ENCODE results near the gene ERV3-1. TPM values are rescaled to one million over a fixed set of nuclear protein-coding genes. Genes with fewer than 3 reads are reported as not detected.
"Not testable (repeated sequence)": the region's sequence is repeated elsewhere in the genome, so short reads cannot be mapped to it uniquely, and the experiment has no call there.

ERV3-1 gene
- total RNA-seq, 1 donor from 2014 or later = 24.9 TPM

- no peak overlapping the region for H3K27ac ChIP-seq
- peaks cover 10% of the 10 kb centered on the region for H3K4me1 ChIP-seq
- ATAC-seq (peak; percentile 87), DNase-seq (no peak)
- TF ChIP-seq, protein P1, sequence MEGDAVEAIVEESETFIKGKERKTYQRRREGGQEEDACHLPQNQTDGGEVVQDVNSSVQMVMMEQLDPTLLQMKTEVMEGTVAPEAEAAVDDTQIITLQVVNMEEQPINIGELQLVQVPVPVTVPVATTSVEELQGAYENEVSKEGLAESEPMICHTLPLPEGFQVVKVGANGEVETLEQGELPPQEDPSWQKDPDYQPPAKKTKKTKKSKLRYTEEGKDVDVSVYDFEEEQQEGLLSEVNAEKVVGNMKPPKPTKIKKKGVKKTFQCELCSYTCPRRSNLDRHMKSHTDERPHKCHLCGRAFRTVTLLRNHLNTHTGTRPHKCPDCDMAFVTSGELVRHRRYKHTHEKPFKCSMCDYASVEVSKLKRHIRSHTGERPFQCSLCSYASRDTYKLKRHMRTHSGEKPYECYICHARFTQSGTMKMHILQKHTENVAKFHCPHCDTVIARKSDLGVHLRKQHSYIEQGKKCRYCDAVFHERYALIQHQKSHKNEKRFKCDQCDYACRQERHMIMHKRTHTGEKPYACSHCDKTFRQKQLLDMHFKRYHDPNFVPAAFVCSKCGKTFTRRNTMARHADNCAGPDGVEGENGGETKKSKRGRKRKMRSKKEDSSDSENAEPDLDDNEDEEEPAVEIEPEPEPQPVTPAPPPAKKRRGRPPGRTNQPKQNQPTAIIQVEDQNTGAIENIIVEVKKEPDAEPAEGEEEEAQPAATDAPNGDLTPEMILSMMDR (IDR thresholded peaks at IDR 0.05) = peak; percentile 89
- no peaks in the 10 kb centered on the region for H3K9me3 ChIP-seq
- intact Hi-C loops (cut with DNase I) = loop anchor here (5.0 kb wide), 1 partner anchor 356 kb away; no protein-coding TSS in a partner anchor
- no peak overlapping the region for H3K4me3 ChIP-seq
- H3K36me3 ChIP-seq = no peaks in the 10 kb centered on the region
- peaks cover 19% of the 10 kb centered on the region for H3K27me3 ChIP-seq
Measured at GRCh38 chr7:64951250-64951848, 55.1 kb downstream of the ERV3-1 start.

DNA sequence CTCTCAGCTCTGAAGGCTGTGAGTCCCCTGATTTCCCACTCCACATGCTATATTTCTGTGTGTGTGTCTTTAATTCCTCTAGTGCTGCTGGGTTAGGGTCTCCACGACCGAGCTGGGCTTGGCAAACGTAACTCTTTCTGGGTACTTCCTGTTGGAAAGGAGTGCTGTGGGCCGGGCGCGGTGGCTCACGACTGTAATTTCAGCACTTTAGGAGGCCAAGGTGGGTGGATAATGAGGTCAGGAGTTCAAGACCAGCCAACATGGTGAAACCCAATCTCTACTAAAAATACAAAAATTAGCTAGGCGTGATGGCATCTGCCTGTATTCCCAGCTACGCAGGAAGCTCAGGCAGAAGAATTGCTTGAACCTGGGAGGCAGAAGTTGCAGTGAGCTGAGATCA lies 55.8 kb downstream of the ERV3-1 start:
- H3K27me3 ChIP-seq = peaks cover 19% of the 10 kb centered on the region
- not testable (repeated sequence) for H3K9me3 ChIP-seq, H3K4me3 ChIP-seq, H3K27ac ChIP-seq, DNase-seq, H3K36me3 ChIP-seq, H3K4me1 ChIP-seq
- ATAC-seq = peak; percentile 32
- intact Hi-C loops (cut with DNase I) = loop anchor here (5.0 kb wide), 1 partner anchor 357 kb away; no protein-coding TSS in a partner anchor

DNA sequence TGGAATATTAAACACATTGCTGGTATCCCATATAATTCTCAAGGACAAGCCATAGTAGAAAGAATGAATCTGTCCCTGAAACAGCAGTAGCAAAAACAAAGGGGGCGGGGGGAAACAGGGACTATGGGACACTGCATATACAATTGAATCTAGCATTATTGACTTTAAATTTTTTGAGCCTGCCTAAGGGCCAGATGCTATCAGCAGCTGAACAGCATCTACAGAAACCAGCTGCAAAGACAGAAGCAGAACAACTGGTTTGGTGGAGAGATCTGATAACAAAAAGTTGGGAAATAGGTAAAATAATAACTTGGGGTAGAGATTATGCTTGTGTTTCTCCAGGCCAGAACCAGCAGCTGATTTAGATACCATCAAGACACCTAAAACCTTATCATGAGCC lies 57.7 kb downstream of the ERV3-1 start:
- peaks cover 19% of the 10 kb centered on the region for H3K27me3 ChIP-seq
- H3K36me3 ChIP-seq; H3K27ac ChIP-seq; DNase-seq; ATAC-seq; H3K4me3 ChIP-seq; intact Hi-C loops (cut with DNase I); H3K9me3 ChIP-seq; H3K4me1 ChIP-seq: not testable (repeated sequence)

DNA sequence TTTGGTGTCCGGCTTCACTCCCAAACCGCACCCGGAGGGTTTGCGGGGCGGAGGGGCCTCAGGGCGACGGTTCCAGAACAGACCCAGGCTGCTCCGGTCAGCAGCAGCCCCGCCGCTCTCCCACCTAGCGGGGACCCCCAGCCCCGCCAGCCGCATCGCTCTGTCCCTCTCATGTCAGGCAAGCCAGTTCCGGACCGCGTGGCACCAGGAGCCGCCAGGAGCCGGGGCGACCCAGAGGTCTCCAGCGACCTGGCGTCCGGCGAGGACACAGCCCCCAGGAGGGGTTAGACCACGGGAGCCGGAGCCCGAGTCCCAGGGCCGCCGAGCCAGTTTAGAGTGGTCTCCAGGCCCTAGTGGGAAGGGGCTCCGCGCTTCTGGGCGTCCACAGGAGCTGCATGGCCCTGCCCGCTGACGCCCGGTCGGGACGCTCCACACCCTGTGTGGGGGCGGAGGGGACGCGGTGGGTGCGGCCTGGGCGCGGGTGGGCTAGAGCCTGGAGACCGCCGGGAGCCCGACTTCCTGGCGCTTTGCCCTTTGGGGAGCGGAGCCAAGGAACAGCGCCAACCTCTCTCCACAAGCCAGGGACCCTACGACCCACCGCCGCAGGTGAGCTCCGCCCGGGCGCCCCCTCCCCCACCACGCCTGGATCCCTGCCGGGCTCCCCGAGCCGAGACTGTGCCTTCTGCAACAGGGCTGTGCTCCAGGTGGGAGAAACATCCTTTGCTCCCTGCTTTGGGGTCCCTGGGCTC lies 59.1 kb downstream of the ERV3-1 start:
- Histone ChIP-seq H3K4me1 (peaks cover 10% of the 10 kb centered on the region), H3K36me3 (no peaks in the 10 kb centered on the region), H3K27me3 (peaks cover 19% of the 10 kb centered on the region), H3K9me3 (no peaks in the 10 kb centered on the region), H3K4me3 (peak overlapping the region; percentile 43), H3K27ac (no peak overlapping the region)
- ATAC-seq (peak; percentile 65), DNase-seq (peak; percentile 69)
- TF ChIP-seq, protein P1 (IDR thresholded peaks at IDR 0.05) = no peak
- intact Hi-C loops (cut with DNase I) = no loop called here

- no peaks in the 10 kb centered on the region for H3K9me3 ChIP-seq
- H3K36me3 ChIP-seq = no peaks in the 10 kb centered on the region
- peaks cover 19% of the 10 kb centered on the region for H3K27me3 ChIP-seq
- H3K27ac ChIP-seq = no peak overlapping the region
- peak; percentile 58 for DNase-seq
- peaks cover 10% of the 10 kb centered on the region for H3K4me1 ChIP-seq
- H3K4me3 ChIP-seq = no peak overlapping the region
- peak; percentile 42 for ATAC-seq
- TF ChIP-seq, protein P1 (IDR thresholded peaks at IDR 0.05) = peak; percentile 13
- intact Hi-C loops (cut with DNase I) = no loop called here
Measured at GRCh38 chr7:64946772-64947171, 59.7 kb downstream of the ERV3-1 start.

DNA sequence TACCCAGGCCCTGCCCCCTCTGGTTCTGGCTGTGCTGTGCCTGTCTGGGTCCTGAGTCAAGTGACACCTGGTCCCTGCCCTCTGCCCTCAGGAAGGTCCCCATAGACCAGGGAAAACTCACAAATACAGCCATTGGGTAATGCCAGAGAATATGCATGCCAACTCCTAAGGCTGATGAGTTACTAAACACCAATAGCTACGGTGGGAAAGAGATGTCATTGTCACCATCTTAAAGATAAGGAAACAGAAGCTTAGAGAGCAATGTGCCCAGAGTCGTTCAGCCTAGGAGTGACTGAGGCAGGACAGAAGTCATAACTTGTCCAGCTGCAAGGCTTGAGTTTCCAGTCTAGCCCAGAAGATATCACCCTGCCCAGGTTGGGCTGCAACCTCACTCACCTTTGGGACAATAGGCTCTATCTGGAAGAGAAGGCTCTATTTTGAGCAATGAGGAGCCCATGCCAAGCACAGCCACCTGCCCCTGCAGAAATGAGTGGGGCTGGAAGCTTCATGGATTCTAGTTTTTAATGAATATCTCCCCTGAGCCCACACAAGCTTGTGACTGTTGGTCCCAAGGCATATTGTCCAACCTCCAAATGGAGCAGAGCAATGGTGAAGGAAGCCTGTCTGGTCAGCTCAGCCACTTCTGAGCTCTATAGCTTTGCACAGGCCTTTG lies 60.8 kb downstream of the ERV3-1 start:
- Histone ChIP-seq H3K27me3 (peaks cover 19% of the 10 kb centered on the region), H3K27ac (no peak overlapping the region), H3K9me3 (no peaks in the 10 kb centered on the region), H3K4me3 (no peak overlapping the region), H3K4me1 (peaks cover 10% of the 10 kb centered on the region), H3K36me3 (no peaks in the 10 kb centered on the region)
- DNase-seq (no peak), ATAC-seq (no peak)
- TF ChIP-seq, protein P1 (IDR thresholded peaks at IDR 0.05) = no peak
- intact Hi-C loops (cut with DNase I) = no loop called here

DNA sequence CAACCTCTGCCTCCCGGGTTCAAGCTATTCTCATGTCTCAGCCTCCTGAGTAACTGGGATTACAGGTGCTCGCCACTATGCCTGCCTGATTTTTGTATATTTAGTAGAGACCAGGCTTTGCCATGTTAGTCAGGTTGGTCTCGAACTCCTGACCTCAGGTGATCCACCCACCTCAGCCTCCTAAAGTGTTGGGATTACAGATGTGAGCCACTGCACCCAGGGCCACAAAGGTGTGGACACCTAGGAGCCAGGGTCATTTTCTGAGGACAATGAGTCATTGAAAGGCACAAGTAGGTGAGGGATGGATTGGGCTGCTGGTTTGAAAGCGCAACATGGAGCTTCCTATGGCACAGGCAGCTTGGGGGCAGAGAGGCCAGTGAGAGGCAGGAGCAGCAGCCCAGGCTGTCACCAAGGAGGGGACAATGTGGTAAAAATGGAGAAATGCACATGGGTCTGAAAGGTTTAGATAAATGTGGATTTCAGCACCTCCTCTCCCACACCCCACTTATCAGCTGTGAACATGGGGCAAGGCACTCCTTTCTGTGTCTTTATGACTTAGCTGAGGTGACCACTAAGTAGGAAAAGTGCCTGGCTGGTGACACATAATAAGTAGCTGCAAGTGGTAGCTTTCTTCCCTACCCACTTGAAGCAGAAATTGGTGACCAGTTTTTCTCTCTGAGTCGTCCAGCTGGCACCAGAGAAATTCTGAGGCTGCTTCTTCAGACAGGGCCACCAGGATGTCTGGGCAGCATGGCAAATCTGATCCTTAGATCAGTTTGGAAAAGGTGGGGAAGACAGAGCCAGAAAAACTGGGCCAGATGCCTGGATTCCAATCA lies 61.6 kb downstream of the ERV3-1 start:
- H3K4me1 ChIP-seq; DNase-seq; H3K36me3 ChIP-seq; H3K27ac ChIP-seq; H3K4me3 ChIP-seq; ATAC-seq; H3K9me3 ChIP-seq; intact Hi-C loops (cut with DNase I): not testable (repeated sequence)
- H3K27me3 ChIP-seq = peaks cover 19% of the 10 kb centered on the region
